Dorsolateral prefrontal cortex (tissue), 118 donors: Measurements from ENCODE around the gene EIF3A. TPM values are rescaled to one million over a fixed set of nuclear protein-coding genes. Genes with fewer than 3 reads are reported as not detected.

ENCODE experiments used
- total RNA-seq, 120 experiments: library from RNA; stranded (reverse); gene quantifications; one replicate each; pipeline versions ENCODE4 v1.2.3 to v1.2.4, GENCODE V29; 2022

EIF3A gene
- total RNA-seq, 120 experiments from 2014 or later: 63.1 to 89.9 (median 72.7) TPM

Other genes with a start within 250 kb of the EIF3A start
- gene NANOS1, start 51.1 kb downstream of the EIF3A start, total RNA-seq: 10 to 100 TPM in 1 of 120 experiments, 1 to 10 TPM in 119; 1.4 to 10.8 (median 3.6) TPM
- 10 to 100 TPM; 30.1 to 60.7 (median 44.6) TPM for gene DENND10, start 23.3 kb upstream of the EIF3A start, total RNA-seq
- 10 to 100 TPM; 22.4 to 49.6 (median 31.7) TPM for gene SFXN4, start 84.9 kb upstream of the EIF3A start, total RNA-seq
- 100 to 1,000 TPM in 10 of 120 experiments, 10 to 100 TPM in 110; 62.3 to 112 (median 87.0) TPM for gene PRDX3, start 98.0 kb upstream of the EIF3A start, total RNA-seq
- 10 to 100 TPM in 113 of 120 experiments, 1 to 10 TPM in 7; 5.5 to 27.8 (median 14.1) TPM for gene GRK5, start 126.8 kb upstream of the EIF3A start, total RNA-seq